Measurements from ENCODE around the gene GALE. TPM values are rescaled to one million over a fixed set of nuclear protein-coding genes. Genes with fewer than 3 reads are reported as not detected.

Gene GALE
- total and polyA plus RNA-seq, 8 donors, result 13.3 to 68.0 (median 19.1) TPM

- Histone ChIP-seq H3K27ac (peak overlapping the region; percentile 91 to 92), H3K9me3 (no peaks in the 10 kb centered on the region), H3K4me3 (peak overlapping the region in 1 of 2 donors; percentile 82), H3K36me3 (peaks cover 0 to 37% of the 10 kb centered on the region in 2 donors), H3K27me3 (no peaks in the 10 kb centered on the region), H3K4me1 (peaks cover 14 to 27% of the 10 kb centered on the region in 2 donors)
- ATAC-seq (no peak), DNase-seq (no peak)
- no peak for TF ChIP-seq CTCF (IDR thresholded peaks at IDR 0.05)
- intact Hi-C loops (cut with DNase I), result no loop called here
Observed at GRCh38 chr1:23801876-23802275, 1.3 kb upstream of the GALE start.

- peaks cover 0 to 37% of the 10 kb centered on the region in 2 donors for H3K36me3 ChIP-seq
- DNase-seq (no peak), ATAC-seq (peak; percentile 8)
- intact Hi-C loops (cut with DNase I), result no loop called here
- H3K4me1 ChIP-seq, result peaks cover 14 to 27% of the 10 kb centered on the region in 2 donors
- H3K9me3 ChIP-seq, result no peaks in the 10 kb centered on the region
- peak overlapping the region; percentile 91 to 92 for H3K27ac ChIP-seq
- H3K4me3 ChIP-seq, result peak overlapping the region; percentile 82 to 86
- TF ChIP-seq CTCF (IDR thresholded peaks at IDR 0.05), result no peak
- H3K27me3 ChIP-seq, result no peaks in the 10 kb centered on the region
Observed at GRCh38 chr1:23801338-23801748, 789 bp upstream of the GALE start.

GRCh38 chr1:23799570-23800399 is 769 bp downstream of the GALE start:
- Histone ChIP-seq H3K4me1 (peaks cover 14 to 27% of the 10 kb centered on the region in 2 donors), H3K4me3 (peak overlapping the region; percentile 82 to 86), H3K27me3 (no peaks in the 10 kb centered on the region), H3K9me3 (no peaks in the 10 kb centered on the region), H3K36me3 (peaks cover 0 to 48% of the 10 kb centered on the region in 2 donors), H3K27ac (peak overlapping the region; percentile 91 to 92)
- ATAC-seq, result peak; percentile 71
- intact Hi-C loops (cut with DNase I), result no loop called here
- peak in 3 of 4 donors; percentile 62 to 92 (median 89) for DNase-seq
- no peak for TF ChIP-seq CTCF (IDR thresholded peaks at IDR 0.05)

- intact Hi-C loops (cut with DNase I), result no loop called here
- ATAC-seq, result no peak
- Histone ChIP-seq H3K4me3 (peak overlapping the region in 1 of 2 donors; percentile 82), H3K27ac (peak overlapping the region; percentile 91 to 92), H3K36me3 (peaks cover 0 to 54% of the 10 kb centered on the region in 2 donors), H3K4me1 (peaks cover 14 to 27% of the 10 kb centered on the region in 2 donors), H3K27me3 (no peaks in the 10 kb centered on the region), H3K9me3 (no peaks in the 10 kb centered on the region)
- no peak for DNase-seq
- no peak for TF ChIP-seq CTCF (IDR thresholded peaks at IDR 0.05)
Observed at GRCh38 chr1:23799255-23799569, 1.3 kb downstream of the GALE start.

- peak overlapping the region in 1 of 2 donors; percentile 82 for H3K4me3 ChIP-seq
- no peak for ATAC-seq
Observed at GRCh38 chr1:23798662-23799142, 1.9 kb downstream of the GALE start.

More at GRCh38 chr1:23798662-23799142, 1.9 kb downstream of the GALE start:
- DNase-seq, result no peak
- intact Hi-C loops (cut with DNase I), result no loop called here
- Histone ChIP-seq H3K9me3 (no peaks in the 10 kb centered on the region), H3K36me3 (peaks cover 0 to 55% of the 10 kb centered on the region in 2 donors), H3K4me1 (peaks cover 14 to 28% of the 10 kb centered on the region in 2 donors), H3K27me3 (no peaks in the 10 kb centered on the region), H3K27ac (peak overlapping the region; percentile 91 to 92)
- TF ChIP-seq CTCF (IDR thresholded peaks at IDR 0.05), result no peak
